ENCODE measurements around the gene GFER. TPM values are rescaled to one million over a fixed set of nuclear protein-coding genes. Genes with fewer than 3 reads are reported as not detected.

Gene GFER
- total and polyA plus RNA-seq, 9 of the 15 experiments (the other 6 are each of a cell fraction or from before 2014, with no cell fraction given) = 4.3 to 53.7 (median 19.8) TPM

GRCh38 chr16:2009791-2010510 is 26.0 kb downstream of the GFER start, which contains the start of gene ZNF598:
Gene ZNF598, minus strand, starts transcription at chr16:2009821.
- Histone ChIP-seq H3K79me2 (ENCODE audit: control insufficient read depth, insufficient read depth, low read length) (peaks cover 59% of the 10 kb centered on the region), H3K9ac (ENCODE audit: insufficient read depth in 1 of 2, low read depth in 2 of 2, low read length in 2 of 2) (peak within 1 kb of the TSS; percentile 92 to 99), H4K20me1 (replicated peaks; ENCODE audit: control insufficient read depth, insufficient read depth, low read length) (peaks cover 30% of the 10 kb centered on the region; the same call in 1 of the 2 replicates), H3K27me3 (ENCODE audit: control insufficient read depth in 2 of 2, insufficient read depth in 2 of 2, low read length in 2 of 2) (no peaks in the 10 kb centered on the region), H3K9me3 (replicated peaks; ENCODE audit: control insufficient read depth, insufficient read depth, low read depth, low read length) (no peaks in the 10 kb centered on the region), H2AFZ (ENCODE audit: low read depth, low read length) (peak within 1 kb of the TSS; percentile 65), H3K4me1 (replicated peaks in 1 of 2; ENCODE audit: control insufficient read depth in 2 of 2, insufficient read depth in 2 of 2, low read length in 2 of 2) (peaks cover 20 to 60% of the 10 kb centered on the region in 2 experiments), H3K9me1 (ENCODE audit: control insufficient read depth, insufficient read depth, low read length) (peaks cover 19% of the 10 kb centered on the region), H3K4me3 (peak within 1 kb of the TSS; percentile 99), H3K27ac (ENCODE audit: extremely low read depth, low read depth, low read length) (peak within 1 kb of the TSS; percentile 91), H3K4me2 (ENCODE audit: insufficient read depth, low read length) (peak within 1 kb of the TSS; percentile 100), H3K36me3 (ENCODE audit: control insufficient read depth, insufficient read depth, low read length) (peaks cover 34% of the 10 kb centered on the region; the same call in 2 of the 3 replicates)
- in situ Hi-C loops (cut with MboI) = no loop called here
- intact Hi-C loops (cut with micrococcal nuclease) = loop anchor here (2.0 kb wide), 1 partner anchor 17 kb away; no protein-coding TSS in a partner anchor
- ChIA-PET CTCF (ENCODE audit: low intra/inter-chr PET ratio) (no interaction called here), POLR2A (interaction anchor here (2.6 kb wide), 1 partner anchor 13 kb away, joined by 13 read pairs; no protein-coding TSS in a partner anchor)
- ATAC-seq = peak; percentile 91
- TSS peak; percentile 97 for BruUV-seq (replicated peaks)
- peak; percentile 40 for FAIRE-seq
- peak; percentile 90 to 95 (median 90) for DNase-seq (ENCODE audit: extremely low read depth in 1 of 4, low spot score in 3 of 4)
- WGBS (ENCODE audit: insufficient coverage, low coverage, missing lambda C conversion rate) = under 1% methylated on average over 40 of the region's 52 CpGs
- 0 out of 2 replicates have a peak, but pooled peaks have one; percentile 45 for TF ChIP-seq CBFB (CRISPR knock-in tag; IDR thresholded peaks at IDR 0.05)
- no peak; the same call in 1 of the 2 replicates for TF ChIP-seq TAF7 (tag; IDR thresholded peaks at IDR 0.05)
- TF ChIP-seq ZNF785 (CRISPR knock-in tag; IDR thresholded peaks at IDR 0.05) = no peak
- TF ChIP-seq ZSCAN29 (IDR thresholded peaks at IDR 0.05) = no peak; the same call in 1 of the 2 replicates
- TF ChIP-seq AFF4 (CRISPR knock-in tag; IDR thresholded peaks at IDR 0.05) = no peak
- TF ChIP-seq STAT5B (CRISPR knock-in tag; IDR thresholded peaks at IDR 0.05) = no peak
- TF ChIP-seq CAMTA2 (CRISPR knock-in tag; conservative IDR thresholded peaks at IDR 0.05) = no peak
- TF ChIP-seq EGR1 (conservative IDR thresholded peaks at IDR 0.05) = no peak
- TF ChIP-seq OTX1 (CRISPR knock-in tag; IDR thresholded peaks at IDR 0.05) = no peak
- TF ChIP-seq CXXC5 (CRISPR knock-in tag; IDR thresholded peaks at IDR 0.05) = peak; percentile 90
- TF ChIP-seq E2F4 (CRISPR knock-in tag; IDR thresholded peaks at IDR 0.05; ENCODE audit: low read depth) = no peak
- TF ChIP-seq C11orf30 (IDR thresholded peaks at IDR 0.05; ENCODE audit: low read depth) = no peak
- peak in 1 of 2 experiments; percentile 73; a peak in 3 of 4 replicates for TF ChIP-seq TEAD1 (CRISPR knock-in tag; IDR thresholded peaks at IDR 0.05)
- TF ChIP-seq ZMIZ1 (IDR thresholded peaks at IDR 0.05; ENCODE audit: low read depth in 2 of 2, low read length in 2 of 2) = peak in 1 of 2 experiments; percentile 19; a peak in 1 of 4 replicates
